Chondrocyte (in vitro differentiated cells): ENCODE data around the gene RBAK. TPM values are rescaled to one million over a fixed set of nuclear protein-coding genes. Genes with fewer than 3 reads are reported as not detected.

Source experiments
- DNase-seq: peaks from one replicate; pipeline ENCODE4 v3.0.0; 2021; ENCODE audit warnings: mixed read lengths, low spot score
- H3K27ac Mint-ChIP-seq: one replicate; pipeline ENCODE4 v1.8.0; 2021; ENCODE audit warnings: mild to moderate bottlenecking, moderate library complexity, mixed read lengths; ENCODE audit not compliant: unreplicated experiment
- H3K27me3 Mint-ChIP-seq: 2 replicates; pipeline ENCODE4 v1.8.0; 2021; ENCODE audit warnings: low read depth, mixed read lengths
- H3K36me3 Mint-ChIP-seq: 2 replicates; pipeline ENCODE4 v1.8.0; 2021; ENCODE audit warnings: low read depth, mixed read lengths
- H3K4me1 Mint-ChIP-seq: 2 replicates; pipeline ENCODE4 v1.8.0; 2021; ENCODE audit warnings: low read depth, mild to moderate bottlenecking, mixed read lengths
- H3K4me3 Mint-ChIP-seq: one replicate; pipeline ENCODE4 v1.8.0; 2021; ENCODE audit warnings: mild to moderate bottlenecking, moderate library complexity, mixed read lengths; ENCODE audit not compliant: unreplicated experiment
- H3K9me3 Mint-ChIP-seq: 2 replicates; pipeline ENCODE4 v1.8.0; 2021; ENCODE audit warnings: low read depth, mixed read lengths
- CTCF ChIP-seq: fragments of 200-600 bp; sonication (generic); IDR thresholded peaks from 2 replicates; pipeline ENCODE4 v1.5.0; 2021; ENCODE audit warnings: antibody characterized with exemption, mild to moderate bottlenecking, moderate library complexity
- total RNA-seq: library from RNA; stranded (reverse); gene quantifications from 3 replicates; pipeline ENCODE4 v1.2.1, GENCODE V29; 2021

The RBAK gene
- total RNA-seq, 1 donor from 2014 or later = 10.0 TPM

- Mint-ChIP-seq H3K36me3 (peaks cover 4% of the 10 kb centered on the region), H3K27ac (no peak overlapping the region), H3K27me3 (peaks cover 3% of the 10 kb centered on the region), H3K4me1 (no peaks in the 10 kb centered on the region), H3K9me3 (peaks cover 24% of the 10 kb centered on the region), H3K4me3 (no peak overlapping the region)
- no peak for TF ChIP-seq CTCF
- no peak for DNase-seq
Measured at GRCh38 chr7:5093948-5094347, 48.3 kb downstream of the RBAK start.

- no peak for DNase-seq
- H3K27ac Mint-ChIP-seq = no peak overlapping the region
- no peak for TF ChIP-seq CTCF
- no peaks in the 10 kb centered on the region for H3K4me1 Mint-ChIP-seq
- peaks cover 29% of the 10 kb centered on the region for H3K9me3 Mint-ChIP-seq
- H3K27me3 Mint-ChIP-seq = no peaks in the 10 kb centered on the region
- H3K4me3 Mint-ChIP-seq = no peak overlapping the region
- peaks cover 4% of the 10 kb centered on the region for H3K36me3 Mint-ChIP-seq
Measured at GRCh38 chr7:5094641-5095040, 49.0 kb downstream of the RBAK start.

- Mint-ChIP-seq H3K36me3 (no peaks in the 10 kb centered on the region), H3K4me3 (no peak overlapping the region), H3K9me3 (no peaks in the 10 kb centered on the region), H3K27ac (no peak overlapping the region), H3K27me3 (peaks cover 16% of the 10 kb centered on the region), H3K4me1 (no peaks in the 10 kb centered on the region)
- no peak for DNase-seq
- no peak for TF ChIP-seq CTCF
Measured at GRCh38 chr7:5116359-5116758, 70.7 kb downstream of the RBAK start.

GRCh38 chr7:5117095-5117970, 71.7 kb downstream of the RBAK start:
- DNase-seq = peak; percentile 85
- H3K27ac Mint-ChIP-seq = no peak overlapping the region
- no peaks in the 10 kb centered on the region for H3K36me3 Mint-ChIP-seq
- no peaks in the 10 kb centered on the region for H3K9me3 Mint-ChIP-seq
- no peak for TF ChIP-seq CTCF
- H3K27me3 Mint-ChIP-seq = peaks cover 15% of the 10 kb centered on the region
- no peak overlapping the region for H3K4me3 Mint-ChIP-seq
- no peaks in the 10 kb centered on the region for H3K4me1 Mint-ChIP-seq

Other genes starting within 250 kb of the RBAK start
- gene PAPOLB, start 183.8 kb upstream of the RBAK start, total RNA-seq = 0.05 TPM in 1 of 3 replicates, not detected in the others
- 0.82 to 1.2 TPM (median 1.00 TPM) in 3 replicates for gene RADIL, start 162.1 kb upstream of the RBAK start, total RNA-seq
- gene MMD2, start 86.7 kb upstream of the RBAK start, total RNA-seq = not detected in 3 replicates
- 61.0 to 68.0 TPM (median 61.6 TPM) in 3 replicates for gene WIPI2, start 144.4 kb downstream of the RBAK start, total RNA-seq
- gene SLC29A4, start 237.1 kb downstream of the RBAK start, total RNA-seq = 6.6 to 10.4 TPM (median 9.7 TPM) in 3 replicates